WI38 (cell line): ENCODE measurements around the gene HENMT1.

Source experiments
- H3K4me3 ChIP-seq: 2 replicates; pipeline ENCODE4 v1.5.1; 2011; ENCODE audit warnings: low read depth, mild to moderate bottlenecking, control low read depth, low read length
- TF ChIP-seq, protein P1 (sequence below): IDR thresholded peaks from 2 replicates; pipeline ENCODE4 v1.5.1; 2012; ENCODE audit warnings: low read depth, mild to moderate bottlenecking, control low read depth, low read length

HENMT1 gene

DNA sequence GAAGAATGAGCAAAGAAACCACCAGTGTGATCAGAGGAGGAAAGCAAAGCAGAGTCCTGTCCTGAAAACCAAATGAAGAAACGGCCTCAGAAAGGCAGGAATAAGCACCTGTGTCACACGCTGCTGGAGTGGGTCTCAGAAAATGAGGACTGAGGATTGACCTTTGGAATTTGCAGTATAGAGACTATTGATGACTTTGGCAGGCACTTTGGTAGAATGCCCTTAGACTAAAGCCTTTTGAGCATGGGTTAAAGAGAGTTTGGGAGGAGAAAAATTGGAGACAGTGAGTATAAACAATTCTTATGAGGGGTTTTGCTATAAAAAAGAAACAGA lies 43.2 kb downstream of the HENMT1 start:
- H3K4me3 ChIP-seq = no peak overlapping the region
- TF ChIP-seq, protein P1, sequence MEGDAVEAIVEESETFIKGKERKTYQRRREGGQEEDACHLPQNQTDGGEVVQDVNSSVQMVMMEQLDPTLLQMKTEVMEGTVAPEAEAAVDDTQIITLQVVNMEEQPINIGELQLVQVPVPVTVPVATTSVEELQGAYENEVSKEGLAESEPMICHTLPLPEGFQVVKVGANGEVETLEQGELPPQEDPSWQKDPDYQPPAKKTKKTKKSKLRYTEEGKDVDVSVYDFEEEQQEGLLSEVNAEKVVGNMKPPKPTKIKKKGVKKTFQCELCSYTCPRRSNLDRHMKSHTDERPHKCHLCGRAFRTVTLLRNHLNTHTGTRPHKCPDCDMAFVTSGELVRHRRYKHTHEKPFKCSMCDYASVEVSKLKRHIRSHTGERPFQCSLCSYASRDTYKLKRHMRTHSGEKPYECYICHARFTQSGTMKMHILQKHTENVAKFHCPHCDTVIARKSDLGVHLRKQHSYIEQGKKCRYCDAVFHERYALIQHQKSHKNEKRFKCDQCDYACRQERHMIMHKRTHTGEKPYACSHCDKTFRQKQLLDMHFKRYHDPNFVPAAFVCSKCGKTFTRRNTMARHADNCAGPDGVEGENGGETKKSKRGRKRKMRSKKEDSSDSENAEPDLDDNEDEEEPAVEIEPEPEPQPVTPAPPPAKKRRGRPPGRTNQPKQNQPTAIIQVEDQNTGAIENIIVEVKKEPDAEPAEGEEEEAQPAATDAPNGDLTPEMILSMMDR = no peak

DNA sequence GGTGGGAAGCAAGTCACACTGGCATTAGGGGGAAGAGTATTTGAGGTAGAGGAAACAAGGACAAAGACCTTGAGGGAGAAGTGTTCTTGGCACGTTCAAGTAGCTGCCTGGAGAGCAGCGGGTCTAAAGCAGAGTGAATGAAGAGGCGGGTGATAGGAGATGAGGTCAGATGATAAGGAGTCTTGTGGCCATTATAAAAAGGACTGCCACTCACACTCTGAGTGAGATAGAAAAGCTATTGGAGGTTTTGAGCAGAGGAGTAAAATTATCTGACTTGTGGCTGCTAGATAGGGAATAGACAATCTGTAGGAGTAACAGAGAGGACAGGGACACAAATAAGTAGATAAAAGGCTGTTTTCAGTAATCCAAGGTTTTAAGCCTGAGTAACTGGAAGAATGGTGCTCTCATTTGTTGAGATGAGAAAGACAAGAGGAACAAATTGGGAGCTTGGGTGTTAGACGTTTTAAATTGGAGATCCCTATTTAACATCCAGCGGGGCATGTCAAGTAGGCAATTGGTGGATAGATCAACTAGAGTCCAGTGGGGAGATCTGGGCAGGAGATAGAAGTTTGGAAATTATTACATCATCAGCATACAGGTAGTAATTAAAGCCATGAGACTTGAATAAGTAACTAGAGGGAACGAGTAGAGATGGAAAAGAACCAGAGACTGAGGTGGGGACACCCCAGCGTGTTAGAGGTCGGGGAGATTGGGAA lies 43.7 kb downstream of the HENMT1 start:
- no peak overlapping the region for H3K4me3 ChIP-seq
- TF ChIP-seq, protein P1 = no peak

DNA sequence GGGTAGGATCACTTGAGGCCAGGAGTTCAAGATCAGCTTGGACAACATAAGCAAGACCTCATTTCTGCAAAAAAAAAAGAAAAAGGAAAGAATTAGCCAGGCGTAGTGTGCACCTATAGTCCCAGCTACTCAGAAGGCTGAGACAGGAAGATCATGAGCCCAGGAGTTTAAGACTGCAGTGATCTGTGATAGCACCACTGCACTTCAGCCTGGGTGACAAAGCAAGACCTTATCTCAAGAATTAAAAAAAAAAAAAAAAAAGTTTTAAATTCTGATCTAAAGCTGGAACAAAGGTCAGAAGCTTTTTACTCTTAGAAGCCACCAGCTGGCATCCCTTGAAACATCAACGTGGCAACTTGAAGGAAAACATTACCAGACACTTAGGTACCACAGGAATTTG lies 45.3 kb downstream of the HENMT1 start:
- H3K4me3 ChIP-seq = no peak overlapping the region
- TF ChIP-seq, protein P1 = no peak

DNA sequence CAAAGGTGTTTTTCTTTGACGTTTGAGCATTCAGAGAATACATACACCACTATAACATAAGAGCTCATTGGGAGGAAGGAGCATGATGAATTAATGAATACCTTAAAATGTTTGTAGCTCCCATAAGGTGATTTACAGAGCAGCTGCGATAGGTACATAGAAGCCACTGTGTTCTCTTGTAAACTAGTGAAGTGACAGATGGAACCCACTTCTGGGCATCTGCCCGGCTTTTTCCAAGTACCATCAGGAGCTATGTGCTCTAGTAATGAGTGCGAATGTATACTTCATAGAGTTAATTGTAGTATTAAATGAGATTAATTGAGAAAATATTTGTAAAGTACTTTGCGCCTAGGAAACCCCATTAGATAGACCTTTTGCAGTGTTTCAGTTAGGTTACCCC lies 48.4 kb downstream of the HENMT1 start:
- no peak overlapping the region for H3K4me3 ChIP-seq
- TF ChIP-seq, protein P1 = no peak

DNA sequence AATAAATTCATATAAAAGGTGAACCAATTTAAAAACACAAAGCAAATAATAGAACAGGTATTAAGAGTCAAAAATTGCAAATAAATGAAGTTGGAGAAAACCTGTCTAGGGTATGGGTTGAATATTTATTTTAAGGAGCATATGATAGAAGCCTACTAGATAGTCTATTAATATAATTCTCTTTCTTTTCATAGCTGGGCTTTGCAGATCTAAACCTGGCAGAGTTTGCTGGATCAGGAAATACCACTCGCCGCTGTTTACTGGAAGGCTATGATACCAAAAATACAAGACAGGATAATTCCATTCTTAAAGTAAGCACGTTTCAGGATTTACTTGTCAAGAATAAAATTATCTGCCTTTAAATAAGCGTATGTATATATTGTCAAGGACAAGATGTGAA lies 48.9 kb downstream of the HENMT1 start:
- TF ChIP-seq, protein P1 = no peak
- no peak overlapping the region for H3K4me3 ChIP-seq

DNA sequence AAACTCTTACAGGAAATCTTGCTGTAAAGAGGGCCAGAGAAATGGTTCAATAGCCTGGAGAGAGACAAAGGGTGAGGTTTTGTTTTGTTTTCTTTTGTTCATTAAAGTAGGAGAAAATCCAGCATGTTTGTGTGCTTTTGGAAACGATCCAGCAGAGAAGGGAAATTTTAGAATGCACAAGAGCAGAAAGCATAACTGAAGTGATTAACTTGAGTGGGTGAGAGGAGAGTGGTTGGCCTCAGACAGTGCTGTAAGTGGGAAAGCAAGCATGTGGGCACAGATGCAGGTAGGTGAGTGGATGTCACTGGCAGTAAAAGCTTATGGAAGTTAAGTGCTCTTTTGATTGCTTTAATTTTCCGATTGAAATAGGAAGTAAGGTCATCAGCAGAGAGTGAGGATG lies 50.8 kb downstream of the HENMT1 start:
- TF ChIP-seq, protein P1 = no peak
- no peak overlapping the region for H3K4me3 ChIP-seq

DNA sequence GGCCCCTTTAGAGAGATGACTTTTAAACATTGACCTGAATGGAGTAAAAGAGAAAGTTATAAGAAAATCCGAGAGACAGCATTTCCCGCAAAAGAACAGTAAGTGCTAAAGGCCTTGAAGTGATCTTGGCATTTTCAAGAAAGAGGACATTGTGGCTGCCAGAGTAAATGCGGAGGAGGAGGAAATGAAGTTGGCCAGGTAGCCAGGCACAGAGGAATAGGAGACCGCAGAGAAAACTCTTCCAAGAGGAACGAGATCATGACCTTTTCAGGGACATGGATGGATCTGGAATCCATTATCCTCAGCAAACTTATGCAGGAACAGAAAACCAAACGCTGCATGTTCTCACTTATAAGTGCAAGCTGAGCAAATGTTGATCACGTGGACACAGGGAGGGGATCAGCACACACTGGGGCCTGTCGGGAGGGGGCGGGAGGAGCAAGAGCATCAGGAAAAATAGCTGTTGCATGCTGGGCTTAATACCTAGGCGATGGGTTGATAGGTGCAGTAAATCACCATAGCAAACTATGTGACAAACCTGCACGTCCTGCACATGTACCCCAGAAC lies 51.3 kb downstream of the HENMT1 start:
- TF ChIP-seq, protein P1 = no peak
- H3K4me3 ChIP-seq = no peak overlapping the region
